HFF-Myc (cell line): ENCODE measurements around the gene GTF2F2.
A peak's percentile ranks its signal among the peaks of the same experiment; 100 is the strongest.

ENCODE experiments used
- DNase-seq: peaks from one replicate; pipeline ENCODE4 v3.0.0-alpha.2; 2011; ENCODE audit warnings: low read depth; ENCODE audit errors: extremely low read depth
- H3K4me3 ChIP-seq: replicated peaks from 2 replicates; pipeline ENCODE4 v1.5.1; 2011; ENCODE audit warnings: low read depth, mild to moderate bottlenecking, control low read depth, low read length
- CTCF ChIP-seq: IDR thresholded peaks from 2 replicates; pipeline ENCODE4 v1.5.1; 2012; ENCODE audit warnings: mild to moderate bottlenecking, low read depth, low read length, control low read depth; ENCODE audit errors: missing control alignments

The GTF2F2 gene

GRCh38 chr13:45198924-45199323 is 78.6 kb downstream of the GTF2F2 start:
- H3K4me3 ChIP-seq: no peak overlapping the region
- no peak for DNase-seq
- no peak for TF ChIP-seq CTCF

- no peak for TF ChIP-seq CTCF
- DNase-seq: no peak
- no peak overlapping the region for H3K4me3 ChIP-seq
Measured at GRCh38 chr13:45199711-45200110, 79.4 kb downstream of the GTF2F2 start.

GRCh38 chr13:45200701-45201232 is 80.5 kb downstream of the GTF2F2 start, which contains the start of gene KCTD4:
Gene KCTD4 (minus strand): TSS chr13:45201045. CDS start chr13:45194567, 6,478 bp downstream.
- no peak for DNase-seq
- no peak for TF ChIP-seq CTCF
- no peak within 1 kb of the TSS for H3K4me3 ChIP-seq

- no peak for TF ChIP-seq CTCF
- DNase-seq: no peak
Measured at GRCh38 chr13:45205124-45205523, 84.8 kb downstream of the GTF2F2 start.

GRCh38 chr13:45206340-45206739 is 86.0 kb downstream of the GTF2F2 start:
- no peak for TF ChIP-seq CTCF
- no peak overlapping the region for H3K4me3 ChIP-seq
- peak; percentile 66 for DNase-seq

More at GRCh38 chr13:45205124-45205523, 84.8 kb downstream of the GTF2F2 start:
- H3K4me3 ChIP-seq: no peak overlapping the region

- DNase-seq: no peak
- no peak overlapping the region for H3K4me3 ChIP-seq
- TF ChIP-seq CTCF: no peak
Measured at GRCh38 chr13:45207319-45207718, 87.0 kb downstream of the GTF2F2 start.

GRCh38 chr13:45208132-45208531 is 87.8 kb downstream of the GTF2F2 start:
- no peak for DNase-seq
- H3K4me3 ChIP-seq: no peak overlapping the region
- TF ChIP-seq CTCF: no peak
